PC-9 (cell line): ENCODE measurements around the gene BRWD1. TPM values are rescaled to one million over a fixed set of nuclear protein-coding genes. Genes with fewer than 3 reads are reported as not detected.

Experiments used
- BruUV-seq: library from RNA; stranded (reverse); fragments of 400-500 nt; replicated peaks from 2 replicates; lab custom pipeline; 2021; lab: Mats Ljungman, UMichigan
- CTCF ChIA-PET: fragments of 300-600 bp; sonication (Branson Sonifier 250); formaldehyde crosslinking; loops from one replicate; lab custom pipeline; 2022; ENCODE audit warnings: antibody characterized with exemption; lab: Charles Lee
- POLR2A ChIA-PET: fragments of 300-600 bp; sonication (Branson Sonifier 250); formaldehyde crosslinking; loops from one replicate; lab custom pipeline; 2022; ENCODE audit warnings: antibody characterized with exemption; ENCODE audit not compliant: unreplicated experiment; lab: Charles Lee
- DNase-seq, 2 experiments: peaks; one replicate each; pipeline versions ENCODE4 v3.0.0 to v3.0.0-alpha.2; 2015 to 2022; ENCODE audit warnings: mixed read lengths in 1 of 2
- H2AFZ ChIP-seq: fragments of 200-600 bp; sonication (generic); 2 replicates; pipeline ENCODE4 v1.8.1; 2017; ENCODE audit warnings: antibody characterized with exemption
- H3F3A ChIP-seq: fragments of 200-600 bp; sonication (generic); 2 replicates; pipeline ENCODE4 v1.8.1; 2017; ENCODE audit warnings: antibody characterized with exemption, mild to moderate bottlenecking, low read depth; ENCODE audit not compliant: insufficient read depth
- H3K27ac ChIP-seq: fragments of 200-600 bp; sonication (generic); 2 replicates; pipeline ENCODE4 v1.6.1; 2016; ENCODE audit warnings: mixed run types
- H3K27me3 ChIP-seq: fragments of 200-600 bp; sonication (generic); 2 replicates; pipeline ENCODE4 v1.6.1; 2016; ENCODE audit warnings: low read depth, mixed run types; ENCODE audit not compliant: insufficient read depth
- H3K36me3 ChIP-seq: fragments of 200-600 bp; sonication (generic); 2 replicates; pipeline ENCODE4 v1.6.1; 2016; ENCODE audit warnings: low read depth, mixed run types
- H3K4me1 ChIP-seq: fragments of 200-600 bp; sonication (generic); replicated peaks from 2 replicates; pipeline ENCODE4 v1.6.1; 2016; ENCODE audit warnings: mixed run types; ENCODE audit not compliant: insufficient read depth
- H3K4me2 ChIP-seq: fragments of 200-600 bp; sonication (generic); 2 replicates; pipeline ENCODE4 v1.6.1; 2017; ENCODE audit warnings: mixed run types
- H3K4me3 ChIP-seq: fragments of 200-600 bp; sonication (generic); 2 replicates; pipeline ENCODE4 v1.6.1; 2016; ENCODE audit warnings: mixed run types
- H3K79me2 ChIP-seq: fragments of 200-600 bp; sonication (generic); 2 replicates; pipeline ENCODE4 v1.6.1; 2017; ENCODE audit warnings: low read depth, mixed run types
- H3K9me2 ChIP-seq: fragments of 200-600 bp; sonication (generic); 2 replicates; pipeline ENCODE4 v1.8.1; 2017; ENCODE audit warnings: mild to moderate bottlenecking; ENCODE audit not compliant: insufficient read depth
- H3K9me3 ChIP-seq: fragments of 200-600 bp; sonication (generic); 2 replicates; pipeline ENCODE4 v1.8.1; 2016; ENCODE audit warnings: low read depth; ENCODE audit not compliant: insufficient read depth
- H4K20me1 ChIP-seq: fragments of 200-600 bp; sonication (generic); 2 replicates; pipeline ENCODE4 v1.8.1; 2017; ENCODE audit not compliant: insufficient read depth
- EZH2 ChIP-seq: fragments of 200-600 bp; sonication (generic); IDR thresholded peaks from 2 replicates; pipeline ENCODE4 v1.8.0; 2017; ENCODE audit warnings: antibody characterized with exemption, low read depth
- intact Hi-C: fragments of 100-400 bp; cut with micrococcal nuclease; formaldehyde crosslinking; loops from one replicate; pipeline ENCODE4 v1.10.0; 2022; ENCODE audit not compliant: unreplicated experiment
- total RNA-seq: library from RNA; stranded (reverse); gene quantifications from 2 replicates; pipeline ENCODE4 v1.2.3, GENCODE V29; 2021
- TF ChIP-seq, protein P1 (sequence below): fragments of 200-600 bp; sonication (generic); conservative IDR thresholded peaks from 2 replicates; pipeline ENCODE4 v1.6.1; 2017; ENCODE audit warnings: mixed run types, antibody characterized with exemption, mild to moderate bottlenecking, moderate library complexity

The BRWD1 gene
- total RNA-seq, 1 experiment from 2014 or later: 42.9 TPM

DNA sequence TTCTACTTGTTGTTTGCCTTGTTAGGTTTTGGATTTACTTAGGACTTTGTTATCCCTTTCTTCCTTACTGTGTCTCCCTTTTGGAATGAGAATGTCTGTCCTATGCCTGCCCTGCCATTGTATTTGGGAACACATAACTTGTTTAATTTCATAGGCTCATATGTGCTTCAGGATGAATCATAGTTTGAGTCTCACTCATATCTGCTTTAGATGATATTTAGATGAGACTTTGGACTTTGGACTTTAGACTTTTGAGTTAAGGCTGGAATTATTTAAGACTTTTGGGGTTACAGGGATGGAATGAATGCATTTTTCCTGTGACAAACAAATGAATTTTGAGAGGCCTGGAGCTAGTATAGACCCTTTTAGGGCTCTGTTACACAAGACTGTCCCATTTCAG lies 163.6 kb downstream of the BRWD1 start:
- POLR2A ChIA-PET: no interaction called here

DNA sequence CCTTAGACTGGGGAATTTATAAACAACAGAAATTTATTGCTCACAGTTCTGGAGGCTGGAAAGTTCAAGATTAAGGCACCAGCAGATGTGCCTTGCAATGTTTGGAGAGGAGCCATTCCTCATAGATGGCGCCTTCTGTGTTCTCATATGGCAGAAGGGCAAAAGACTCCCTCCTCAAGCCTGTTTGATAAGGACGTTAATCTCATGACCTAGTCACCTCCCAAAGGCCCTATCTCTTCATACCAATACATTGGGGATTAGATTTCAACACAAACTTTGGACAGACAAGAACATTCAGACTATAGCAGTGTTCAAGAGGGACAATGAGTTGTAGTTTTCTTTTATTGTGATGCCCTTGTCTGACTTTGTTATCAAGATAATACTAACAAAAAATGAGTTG lies 164.5 kb downstream of the BRWD1 start:
- Histone ChIP-seq H3K9me2 (no peaks in the 10 kb centered on the region), H3K79me2 (no peaks in the 10 kb centered on the region), H3K4me2 (no peak overlapping the region), H4K20me1 (no peaks in the 10 kb centered on the region), H3F3A (no peaks in the 10 kb centered on the region), H3K4me3 (no peak overlapping the region), H3K27ac (no peak overlapping the region), H3K4me1 (no peaks in the 10 kb centered on the region), H3K27me3 (no peaks in the 10 kb centered on the region), H3K9me3 (no peaks in the 10 kb centered on the region), H2AFZ (no peak overlapping the region), H3K36me3 (no peaks in the 10 kb centered on the region)
- no peak for DNase-seq
- intact Hi-C loops: no loop called here
- BruUV-seq: no TSS peak
- POLR2A ChIA-PET: no interaction called here
- TF ChIP-seq, protein P1, sequence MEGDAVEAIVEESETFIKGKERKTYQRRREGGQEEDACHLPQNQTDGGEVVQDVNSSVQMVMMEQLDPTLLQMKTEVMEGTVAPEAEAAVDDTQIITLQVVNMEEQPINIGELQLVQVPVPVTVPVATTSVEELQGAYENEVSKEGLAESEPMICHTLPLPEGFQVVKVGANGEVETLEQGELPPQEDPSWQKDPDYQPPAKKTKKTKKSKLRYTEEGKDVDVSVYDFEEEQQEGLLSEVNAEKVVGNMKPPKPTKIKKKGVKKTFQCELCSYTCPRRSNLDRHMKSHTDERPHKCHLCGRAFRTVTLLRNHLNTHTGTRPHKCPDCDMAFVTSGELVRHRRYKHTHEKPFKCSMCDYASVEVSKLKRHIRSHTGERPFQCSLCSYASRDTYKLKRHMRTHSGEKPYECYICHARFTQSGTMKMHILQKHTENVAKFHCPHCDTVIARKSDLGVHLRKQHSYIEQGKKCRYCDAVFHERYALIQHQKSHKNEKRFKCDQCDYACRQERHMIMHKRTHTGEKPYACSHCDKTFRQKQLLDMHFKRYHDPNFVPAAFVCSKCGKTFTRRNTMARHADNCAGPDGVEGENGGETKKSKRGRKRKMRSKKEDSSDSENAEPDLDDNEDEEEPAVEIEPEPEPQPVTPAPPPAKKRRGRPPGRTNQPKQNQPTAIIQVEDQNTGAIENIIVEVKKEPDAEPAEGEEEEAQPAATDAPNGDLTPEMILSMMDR: no peak
- no peak for TF ChIP-seq EZH2
- CTCF ChIA-PET: no interaction called here

More for the DNA sequence above, 163.6 kb downstream of the BRWD1 start:
- Histone ChIP-seq H3K9me3 (no peaks in the 10 kb centered on the region), H3K4me2 (no peak overlapping the region), H3K27me3 (no peaks in the 10 kb centered on the region), H2AFZ (no peak overlapping the region), H3K27ac (no peak overlapping the region), H3K4me1 (no peaks in the 10 kb centered on the region), H3K4me3 (no peak overlapping the region), H3K9me2 (no peaks in the 10 kb centered on the region), H4K20me1 (no peaks in the 10 kb centered on the region), H3F3A (no peaks in the 10 kb centered on the region), H3K36me3 (no peaks in the 10 kb centered on the region), H3K79me2 (no peaks in the 10 kb centered on the region)
- TF ChIP-seq EZH2: no peak
- TF ChIP-seq, protein P1: no peak
- intact Hi-C loops: no loop called here
- no peak for DNase-seq
- CTCF ChIA-PET: no interaction called here
- BruUV-seq: no TSS peak

DNA sequence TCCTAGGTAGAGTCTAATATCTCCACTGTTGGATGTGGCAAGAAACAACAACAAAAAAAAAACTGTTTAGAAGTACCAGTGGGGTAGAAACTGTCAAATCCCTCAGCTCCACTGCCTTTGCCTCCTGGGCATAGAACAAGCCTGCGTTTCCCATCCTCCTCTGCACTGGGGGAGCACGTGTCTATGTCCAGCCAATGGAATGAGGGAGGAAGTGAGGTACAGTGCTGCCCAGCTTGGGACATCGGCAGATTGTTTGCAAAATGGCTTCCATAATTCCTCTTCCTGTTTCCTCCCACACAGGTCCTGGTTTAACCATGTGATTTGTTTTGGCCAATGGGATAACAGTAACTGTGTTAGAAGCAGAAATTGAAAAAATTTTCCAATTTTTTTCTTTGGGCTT lies 169.2 kb downstream of the BRWD1 start:
- ChIA-PET CTCF (interaction anchor here (0.7 kb wide), 1 partner anchor 31 kb away, joined by 5 read pairs; no protein-coding TSS in a partner anchor), POLR2A (no interaction called here)
- Histone ChIP-seq H3K4me3 (no peak overlapping the region), H3K79me2 (no peaks in the 10 kb centered on the region), H3K4me2 (no peak overlapping the region), H2AFZ (no peak overlapping the region), H3K27ac (no peak overlapping the region), H3K4me1 (no peaks in the 10 kb centered on the region), H3K36me3 (no peaks in the 10 kb centered on the region), H4K20me1 (no peaks in the 10 kb centered on the region), H3K9me3 (no peaks in the 10 kb centered on the region), H3K27me3 (no peaks in the 10 kb centered on the region), H3K9me2 (no peaks in the 10 kb centered on the region), H3F3A (no peaks in the 10 kb centered on the region)
- no TSS peak for BruUV-seq
- no peak for DNase-seq
- intact Hi-C loops: no loop called here
- TF ChIP-seq, protein P1: no peak
- TF ChIP-seq EZH2: no peak
